ENCODE data around the gene ZNF770.

- TF ChIP-seq CTCF (conservative IDR thresholded peaks at IDR 0.05; ENCODE audit: low read depth, low read length): no peak
- TF ChIP-seq POLR2A (IDR thresholded peaks at IDR 0.05; ENCODE audit: low read depth, low read length): no peak
- TF ChIP-seq RFX5 (IDR thresholded peaks at IDR 0.05; ENCODE audit: low read depth, low read length): no peak
- TF ChIP-seq CEBPB (IDR thresholded peaks at IDR 0.05; ENCODE audit: low read depth, low read length): no peak
Observed at GRCh38 chr15:34942363-34942762, 45.7 kb downstream of the ZNF770 start.
